GM21447 (cell line): Measurements from ENCODE around the gene RAD1.

ENCODE experiments used
- ATAC-seq: cut with Tn5 transposase; IDR thresholded peaks from one replicate; pipeline ENCODE4 v1.9.1; 2021; ENCODE audit not compliant: unreplicated experiment

The RAD1 gene

DNA sequence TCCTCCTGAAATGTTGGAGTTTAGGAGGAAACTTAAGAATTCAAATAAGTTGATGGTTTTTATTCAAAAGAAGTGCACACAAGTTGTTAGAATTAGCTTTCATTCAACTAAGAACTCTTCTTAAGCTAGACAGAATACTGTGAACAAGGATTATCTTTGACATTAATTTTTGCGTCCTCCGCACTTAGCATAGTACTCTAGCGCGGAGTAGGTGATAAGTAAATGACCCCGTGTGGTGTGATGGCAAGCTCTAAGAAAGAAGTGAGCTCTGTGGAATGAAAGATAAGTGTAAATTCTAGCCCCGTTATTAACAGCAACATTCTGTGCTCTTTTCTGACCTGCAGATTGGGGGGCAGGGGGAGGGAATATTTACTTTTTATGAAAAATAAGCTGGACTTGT lies 1.2 kb upstream of the RAD1 start:
- ATAC-seq: no peak

DNA sequence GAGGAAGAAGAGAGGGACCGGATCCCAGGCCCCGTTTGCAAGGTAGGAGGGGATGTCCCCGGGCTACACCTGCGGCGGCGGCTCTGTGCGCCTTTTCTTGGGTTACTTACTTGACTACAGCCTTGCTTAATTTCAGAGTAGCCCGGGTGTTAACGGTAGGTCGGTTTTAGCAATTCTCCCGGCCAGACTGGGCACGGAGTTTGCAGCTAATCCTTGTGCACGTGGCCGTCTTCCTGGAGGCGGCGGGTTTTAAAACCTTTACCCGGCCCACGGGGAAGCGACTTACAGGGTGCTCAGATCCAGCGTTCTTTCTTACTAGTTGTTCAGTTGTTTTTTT lies 520 bp upstream of the RAD1 start:
- peak; percentile 6 for ATAC-seq

DNA sequence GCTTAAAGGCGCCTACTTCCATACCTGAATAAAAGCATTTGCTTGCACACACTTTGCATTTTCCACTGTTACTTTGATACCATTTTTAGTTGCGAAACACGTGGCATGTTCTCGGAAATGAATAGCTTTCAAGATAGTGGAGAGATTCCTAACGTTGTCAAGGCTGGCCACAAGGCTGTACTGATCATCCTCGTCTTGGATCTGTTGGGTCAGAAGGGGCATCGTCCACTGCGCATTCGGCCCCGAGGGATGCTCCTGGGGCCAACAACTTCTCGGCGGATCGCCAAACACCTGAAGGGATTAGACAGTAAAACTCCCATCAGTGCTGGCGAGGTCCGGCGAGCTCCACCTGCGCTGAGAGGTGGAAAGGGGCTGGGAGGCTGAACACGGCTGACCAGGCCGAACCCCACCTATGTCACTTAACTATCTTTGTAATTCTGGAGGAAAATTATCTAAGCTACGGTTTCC lies 599 bp downstream of the RAD1 start:
- peak; percentile 21 for ATAC-seq

DNA sequence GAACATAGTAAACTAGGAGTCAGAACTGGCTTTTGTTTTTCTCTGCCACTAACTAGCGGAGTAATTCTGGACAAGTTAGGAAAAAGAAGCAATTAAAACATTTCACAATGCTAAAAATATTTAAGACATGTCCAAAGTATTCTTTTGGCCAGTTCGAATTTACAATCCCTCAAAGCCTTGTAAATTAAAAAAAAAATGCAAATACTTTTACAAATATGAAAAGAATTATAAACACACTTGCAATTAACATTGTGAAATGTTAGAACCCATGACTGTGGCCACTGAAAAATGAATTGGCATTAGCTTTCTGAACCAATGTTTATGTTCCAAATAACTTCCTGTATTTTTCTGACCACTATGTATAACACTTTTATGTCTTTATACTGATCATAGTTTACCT lies 2.2 kb downstream of the RAD1 start:
- no peak for ATAC-seq

DNA sequence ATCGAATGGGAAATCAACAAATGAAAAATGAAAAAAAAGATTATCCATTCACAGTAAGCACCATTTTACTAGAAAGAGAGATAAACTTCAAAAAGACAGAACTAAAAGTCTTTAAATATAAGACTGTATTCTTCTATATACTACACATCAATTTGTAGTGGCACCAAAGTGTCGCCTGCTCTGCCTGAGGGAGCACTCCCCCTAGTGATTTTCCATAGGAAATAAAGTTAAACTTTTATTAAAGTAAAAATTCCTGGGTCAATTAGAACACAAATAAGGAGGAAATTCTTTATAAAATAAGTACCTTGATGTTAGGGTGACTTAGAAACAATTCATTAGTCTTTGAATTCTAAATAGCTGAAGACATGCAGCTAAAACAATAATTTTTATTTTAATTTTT lies 9.7 kb downstream of the RAD1 start:
- no peak for ATAC-seq

DNA sequence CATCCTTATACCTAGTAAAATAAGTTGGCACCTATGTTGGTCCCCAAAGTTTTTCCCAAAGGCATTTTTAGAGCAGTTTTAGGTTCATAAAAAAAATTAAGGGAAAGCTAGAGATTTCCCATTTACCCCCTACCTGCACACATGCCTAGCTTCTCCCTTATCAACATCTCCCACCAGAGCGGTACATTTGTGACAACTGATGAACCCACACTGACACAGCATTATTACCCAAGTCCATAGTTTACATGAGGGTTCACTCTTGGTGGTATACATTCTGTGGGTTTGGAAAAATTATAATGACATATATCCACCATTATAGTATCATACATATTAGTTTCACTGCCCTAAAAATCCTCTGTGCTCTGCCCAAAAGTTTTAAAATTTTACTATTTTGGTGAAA lies 12.0 kb downstream of the RAD1 start:
- no peak for ATAC-seq

DNA sequence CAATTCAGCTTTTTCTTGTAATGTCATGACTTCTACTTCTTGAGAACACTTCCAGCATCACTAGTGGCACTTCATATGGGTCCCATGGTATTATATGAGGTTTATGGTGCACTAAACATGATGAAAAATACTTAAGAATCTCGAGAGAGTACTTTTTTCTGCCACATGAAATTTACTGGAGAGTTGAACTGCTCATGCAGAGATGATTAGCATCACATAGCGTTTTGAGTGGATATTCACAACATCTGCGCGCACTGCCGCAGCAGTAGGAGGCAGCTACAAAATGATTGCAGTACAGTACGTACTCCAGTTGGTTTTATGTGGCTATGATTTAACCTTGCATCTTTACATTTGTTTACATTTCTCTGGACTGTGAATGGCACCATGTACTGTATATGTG lies 14.7 kb downstream of the RAD1 start:
- no peak for ATAC-seq

DNA sequence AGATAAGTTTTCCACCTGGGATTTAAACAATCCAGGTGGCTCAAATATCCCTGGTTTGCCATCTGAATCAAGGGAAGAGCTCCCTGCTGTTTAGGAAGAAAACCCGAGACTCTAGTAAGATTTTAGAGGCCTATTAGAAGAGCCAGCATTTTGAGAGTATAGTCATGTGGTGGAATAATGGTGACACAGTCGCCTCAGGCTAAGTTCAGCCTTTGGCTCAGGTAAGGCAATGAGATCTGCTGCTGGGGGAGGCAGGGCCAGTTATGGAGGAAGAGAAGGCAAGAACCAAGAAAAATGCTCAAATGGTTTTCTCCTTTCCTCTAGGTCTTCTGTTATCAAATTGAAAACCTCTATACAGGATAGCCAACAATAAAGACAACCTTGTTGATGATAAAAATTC lies 16.2 kb downstream of the RAD1 start:
- ATAC-seq: no peak

DNA sequence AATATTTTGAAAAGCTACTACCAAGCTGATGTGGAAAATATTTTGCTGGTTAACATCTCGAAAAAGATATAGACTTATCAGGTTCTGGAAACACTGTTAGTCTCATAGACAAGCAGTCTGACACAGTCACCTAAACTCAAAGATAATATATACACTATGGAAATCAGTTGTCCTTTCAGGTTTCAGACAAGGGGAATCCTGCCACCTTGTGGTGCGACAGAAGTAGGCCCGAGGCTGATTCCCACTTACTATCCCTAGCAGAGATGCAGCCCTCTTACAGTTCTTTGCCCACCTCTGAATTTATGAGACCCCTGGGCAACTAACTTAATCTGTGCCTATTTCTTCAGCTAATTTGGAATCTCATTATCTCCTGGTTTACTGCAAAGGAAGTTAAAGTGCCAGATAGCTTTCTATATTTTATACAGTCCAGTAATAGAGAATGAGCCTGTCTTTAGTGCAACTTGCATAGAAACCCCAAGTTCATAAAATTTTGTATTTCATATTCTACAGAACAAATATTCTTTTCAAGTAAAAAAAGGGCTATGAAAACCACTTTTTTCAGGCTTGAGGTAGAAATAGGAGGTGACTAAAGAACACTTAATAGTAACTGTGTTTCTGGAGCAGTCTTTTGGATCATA lies 16.9 kb downstream of the RAD1 start:
- ATAC-seq: peak; percentile 83

DNA sequence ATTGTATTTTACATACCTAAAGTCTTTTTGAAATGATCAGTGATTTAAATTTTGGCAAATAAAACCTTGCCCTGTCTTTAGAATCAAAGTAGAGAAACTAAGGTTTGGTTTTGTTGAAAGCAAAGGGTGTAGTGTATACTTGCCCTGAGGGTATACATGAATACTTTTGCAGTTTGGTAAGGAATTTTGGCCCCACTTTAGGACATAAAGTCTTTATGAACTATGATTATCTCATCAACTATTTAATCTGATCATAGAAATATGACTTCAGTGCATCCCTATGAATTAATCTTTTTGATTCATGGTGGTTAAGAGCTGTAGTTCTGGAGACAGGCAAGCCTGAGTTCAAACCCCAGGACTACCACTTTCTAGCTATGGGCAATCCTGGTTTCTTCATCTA lies 17.7 kb downstream of the RAD1 start:
- ATAC-seq: no peak

DNA sequence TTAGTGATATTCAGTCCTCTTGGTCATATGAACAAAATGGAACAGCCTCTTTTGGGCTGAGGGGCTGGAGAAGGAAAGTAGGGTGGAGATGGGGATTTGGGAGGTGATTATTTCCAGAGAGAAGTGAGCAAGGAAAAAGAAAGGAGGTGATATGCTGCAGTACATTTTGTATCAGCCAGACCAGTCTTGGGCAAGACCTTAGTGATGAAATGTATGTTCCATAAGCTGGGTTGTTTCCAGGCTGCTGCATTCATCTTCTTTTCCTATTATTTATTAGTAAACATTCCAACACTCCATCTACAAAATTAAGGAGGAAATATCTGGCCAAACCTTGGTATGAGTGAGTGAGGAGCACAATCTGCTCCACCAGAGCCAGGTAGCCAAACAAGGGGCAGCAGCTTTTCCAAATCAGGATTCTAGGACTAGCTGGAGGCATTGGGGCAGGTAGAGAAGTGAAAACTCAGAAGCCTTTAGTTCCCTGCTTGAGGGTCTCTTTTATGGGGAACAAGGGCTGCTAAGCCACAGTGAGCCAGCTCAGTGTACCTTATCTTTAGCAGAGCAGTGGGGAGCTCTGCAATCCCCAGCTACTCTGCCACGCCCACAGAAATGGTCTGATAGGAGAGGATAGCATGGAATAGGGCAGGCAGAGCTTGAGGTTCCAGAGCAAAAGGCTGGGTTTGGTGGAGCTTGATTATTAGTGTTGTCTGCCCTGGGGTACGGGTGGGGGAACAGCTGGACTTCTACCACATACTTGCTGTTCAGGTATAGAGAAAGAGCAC lies 19.5 kb downstream of the RAD1 start:
- ATAC-seq: no peak

DNA sequence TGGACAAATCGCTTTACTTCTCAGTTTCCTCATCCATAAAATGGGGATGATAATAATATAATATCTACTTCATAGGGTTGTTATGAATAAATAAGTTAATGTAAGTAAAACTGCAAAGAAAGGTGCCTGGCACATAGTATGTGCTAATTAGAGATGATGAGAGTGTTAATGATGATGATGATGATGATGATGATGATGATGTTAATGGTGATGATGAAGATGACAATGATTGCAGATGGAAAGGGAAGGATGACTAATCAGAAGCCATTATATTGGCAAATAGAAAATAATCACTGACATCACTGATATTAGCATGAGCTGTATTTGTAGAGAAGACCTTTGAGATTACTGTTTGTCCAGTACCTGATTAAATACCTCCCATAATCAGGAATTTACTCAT lies 20.6 kb downstream of the RAD1 start:
- no peak for ATAC-seq

DNA sequence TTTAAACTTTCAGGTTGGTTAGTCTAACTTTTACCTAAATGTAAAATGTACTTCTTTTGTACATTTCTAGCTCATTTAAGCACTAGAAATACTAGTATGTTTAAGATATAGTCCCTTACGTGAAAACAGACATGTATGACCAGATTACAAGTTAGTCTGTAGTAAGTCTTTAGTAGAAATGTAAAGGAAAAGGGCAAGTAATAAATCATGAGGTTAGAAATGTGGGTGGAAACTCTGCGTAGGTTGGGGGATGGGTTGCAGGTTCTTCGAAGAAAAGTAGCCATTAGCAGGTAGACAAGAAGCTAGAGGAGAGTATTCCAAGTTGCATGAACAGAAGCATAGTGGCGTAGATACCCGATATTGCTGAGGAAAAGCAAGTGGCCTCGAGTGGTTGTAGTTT lies 22.9 kb downstream of the RAD1 start:
- ATAC-seq: no peak

DNA sequence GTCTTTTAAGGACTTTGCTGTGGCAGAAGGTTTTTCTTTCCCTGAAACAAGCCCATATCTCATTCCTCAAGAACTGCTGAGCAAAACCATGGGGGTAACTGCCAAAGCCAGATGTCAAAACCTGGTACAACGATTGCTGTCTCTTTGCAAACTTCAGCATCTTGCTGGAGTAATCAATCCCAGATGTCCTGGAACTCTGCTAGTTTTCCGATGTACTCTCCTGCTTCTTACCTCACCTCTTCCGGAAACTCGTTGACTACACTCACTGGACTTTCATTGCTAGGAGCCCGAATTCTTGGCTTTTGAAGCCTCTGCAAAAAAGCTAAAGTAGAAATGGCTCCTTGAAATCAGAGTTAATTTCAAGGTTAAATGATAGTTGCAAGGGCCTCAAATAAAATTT lies 23.3 kb downstream of the RAD1 start:
- no peak for ATAC-seq

DNA sequence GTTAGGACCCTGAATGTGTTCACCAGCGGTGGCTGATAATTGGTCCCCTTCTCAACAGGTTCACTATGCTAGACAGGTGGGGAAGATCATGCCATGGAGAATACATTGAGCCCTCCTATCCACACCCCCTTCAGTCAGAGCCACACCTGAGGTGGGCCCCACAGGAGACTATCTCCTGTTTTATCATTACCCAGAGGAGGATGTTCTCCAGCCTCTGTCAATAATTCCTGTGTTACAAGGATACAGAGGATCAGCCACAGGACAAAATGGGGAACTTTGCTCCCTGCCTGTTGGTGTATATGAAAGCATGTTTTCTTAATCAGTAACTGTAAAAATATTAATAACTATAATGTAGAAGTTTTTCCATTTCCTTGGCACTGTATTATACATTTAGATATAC lies 25.9 kb downstream of the RAD1 start:
- no peak for ATAC-seq

DNA sequence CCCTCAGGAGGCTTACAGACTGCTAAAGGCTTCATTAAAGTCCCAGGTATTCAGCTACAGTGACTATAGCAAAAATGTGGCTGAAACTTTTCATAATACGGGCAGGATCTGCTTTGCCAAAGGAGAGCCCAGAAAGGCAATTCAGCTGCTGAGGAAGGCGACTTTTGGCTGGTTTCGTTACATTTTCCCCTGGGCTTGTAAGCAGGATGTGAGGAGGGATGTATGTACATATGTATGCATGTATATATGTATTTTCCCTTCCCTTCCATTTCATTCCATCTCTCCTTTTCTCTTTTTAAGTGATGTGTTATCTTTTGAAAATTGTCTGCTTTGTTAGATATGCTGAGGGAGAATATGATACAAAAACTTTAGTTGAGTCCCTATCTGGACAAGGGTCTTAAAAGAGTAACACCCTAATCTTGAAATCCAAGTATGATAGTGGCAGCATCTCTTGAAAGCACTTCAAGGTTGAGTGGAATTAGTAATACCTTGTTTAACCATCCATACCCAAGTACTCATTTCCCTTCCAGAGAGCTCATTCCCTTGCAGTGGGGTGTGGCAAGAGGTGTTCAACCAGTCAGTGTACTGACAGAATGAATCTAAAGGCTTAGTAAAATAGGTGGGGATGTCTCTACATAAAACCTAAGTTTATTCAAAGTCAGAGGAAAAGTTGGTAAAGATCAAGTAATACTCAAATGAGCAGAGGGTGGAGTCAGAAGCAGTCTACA lies 28.7 kb downstream of the RAD1 start:
- no peak for ATAC-seq

DNA sequence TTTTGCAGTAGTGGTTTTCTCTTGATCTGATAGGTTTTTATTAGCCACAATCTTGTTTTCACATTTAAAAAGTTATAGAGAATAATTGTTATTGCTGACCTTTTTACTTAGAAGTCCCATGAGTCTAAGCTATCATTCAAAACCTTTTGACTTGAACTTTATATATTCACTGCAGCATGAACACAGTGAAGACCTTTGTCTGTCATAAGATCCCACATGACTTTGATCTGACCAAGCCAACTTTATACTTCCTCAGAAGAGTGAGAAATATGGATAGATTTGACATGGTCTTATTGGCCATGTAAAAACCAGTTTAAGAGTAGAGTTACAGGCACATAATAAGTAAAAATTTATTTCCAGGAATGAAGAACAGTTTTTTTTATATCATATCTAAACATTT lies 34.1 kb downstream of the RAD1 start:
- no peak for ATAC-seq

DNA sequence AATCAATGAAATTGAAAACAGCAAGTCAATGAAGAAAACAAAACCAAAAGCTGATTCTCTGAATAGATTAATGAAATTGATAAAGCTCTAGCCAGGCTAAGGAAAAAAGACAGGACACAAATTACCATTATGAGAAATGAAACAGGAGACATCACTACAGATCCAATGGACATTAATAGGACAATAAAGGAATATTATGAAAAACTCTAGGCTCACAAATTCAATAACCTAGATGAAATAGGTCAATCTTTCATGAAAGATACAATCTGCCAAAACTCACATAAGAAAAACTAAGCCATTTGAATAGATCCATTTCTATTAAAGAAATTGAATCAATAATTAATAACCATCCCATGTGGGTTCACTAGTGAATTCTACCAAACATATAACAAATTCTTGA lies 39.0 kb downstream of the RAD1 start:
- no peak for ATAC-seq

DNA sequence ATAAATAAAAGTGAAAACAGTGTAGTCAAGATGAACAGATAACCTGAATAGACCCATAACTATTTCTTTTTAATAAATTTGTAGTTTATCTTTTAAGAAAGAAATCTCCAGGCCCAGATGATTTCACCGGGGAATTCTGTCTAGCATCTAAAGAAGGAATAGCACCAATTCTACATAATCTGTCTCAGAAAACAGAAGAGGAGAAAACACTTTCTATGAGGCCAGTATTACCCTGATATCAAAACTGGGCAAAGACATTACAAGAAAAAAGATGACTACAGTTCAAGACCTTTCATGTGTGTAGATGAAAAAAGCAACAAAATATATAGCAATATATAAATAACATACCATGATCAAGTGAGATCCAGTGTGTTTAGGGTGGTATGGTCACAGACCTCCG lies 44.9 kb downstream of the RAD1 start:
- no peak for ATAC-seq

DNA sequence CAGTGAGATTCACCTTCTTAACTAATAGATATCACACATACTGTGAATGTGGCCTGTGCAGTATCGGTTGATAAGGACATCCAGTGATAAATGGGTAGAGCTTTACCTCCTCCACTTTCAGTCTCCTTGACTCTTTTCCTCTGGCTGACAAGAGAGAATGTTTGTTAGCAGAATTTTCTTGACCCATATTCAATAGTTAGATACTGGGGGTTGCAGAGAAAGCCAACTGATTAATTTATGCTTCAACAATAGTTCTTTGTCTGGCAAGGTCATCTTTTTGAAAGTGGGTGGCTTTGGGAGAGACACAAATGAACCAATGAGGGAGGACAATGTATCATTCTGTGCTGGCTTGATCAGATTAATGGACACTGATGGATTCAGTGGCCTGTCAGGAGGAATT lies 46.0 kb downstream of the RAD1 start:
- ATAC-seq: no peak

DNA sequence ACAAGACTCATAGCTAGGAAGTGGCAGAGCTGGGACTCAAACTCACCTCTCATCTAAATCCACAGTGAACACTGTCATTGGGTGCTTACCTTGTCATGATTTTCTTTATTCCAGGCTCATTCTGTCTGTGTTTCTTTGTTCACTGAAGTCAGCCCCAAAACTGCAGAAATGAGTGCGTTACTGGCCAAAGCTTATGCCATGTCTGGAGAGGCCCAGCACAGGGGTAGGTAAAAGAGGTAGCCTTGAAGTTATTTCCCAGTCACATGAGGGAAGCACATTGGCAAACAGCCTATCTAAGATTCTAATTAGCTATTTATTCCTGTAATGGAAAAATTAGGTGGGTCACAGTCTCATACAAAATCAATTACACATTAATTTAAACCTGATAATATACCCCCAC lies 46.5 kb downstream of the RAD1 start:
- ATAC-seq: no peak

DNA sequence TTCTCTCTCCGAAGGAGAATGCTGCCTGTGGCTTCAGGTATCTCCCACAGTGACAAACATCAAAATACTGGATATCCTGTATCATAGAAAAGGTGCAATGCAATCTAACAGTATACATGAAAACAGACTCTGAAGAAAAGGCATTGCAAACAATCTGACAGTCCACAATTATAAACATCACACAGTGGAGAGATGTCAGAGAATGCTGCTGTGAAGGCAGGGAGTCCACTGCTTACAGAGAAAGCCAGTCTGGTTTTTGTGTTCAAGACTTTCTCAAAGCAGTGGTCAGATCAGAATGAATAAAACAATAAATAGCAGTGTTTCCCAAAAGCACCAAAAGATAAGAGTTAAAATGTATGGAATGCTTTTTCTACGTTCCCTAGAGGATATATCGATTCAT lies 47.6 kb downstream of the RAD1 start:
- no peak for ATAC-seq
